Neural progenitor cell (in vitro differentiated cells): Measurements from ENCODE around the gene TTR. TPM values are rescaled to one million over a fixed set of nuclear protein-coding genes. Genes with fewer than 3 reads are reported as not detected.

Source experiments
- DNase-seq: peaks from one replicate; pipeline ENCODE4 v3.0.0-alpha.2; 2016; ENCODE audit warnings: low spot score
- H2AFZ ChIP-seq: fragments of 200-600 bp; sonication (generic); replicated peaks from 2 replicates; pipeline ENCODE4 v1.6.1; 2016; ENCODE audit warnings: antibody characterized with exemption
- H3F3A ChIP-seq: fragments of 200-600 bp; sonication (generic); 2 replicates; pipeline ENCODE4 v1.6.1; 2016; ENCODE audit warnings: antibody characterized with exemption, low read depth
- H3K27ac ChIP-seq: fragments of 200-600 bp; sonication (generic); 2 replicates; pipeline ENCODE4 v1.5.1; 2016; ENCODE audit warnings: mild to moderate bottlenecking
- H3K27me3 ChIP-seq: fragments of 200-600 bp; sonication (generic); 2 replicates; pipeline ENCODE4 v1.6.1; 2016; ENCODE audit warnings: mild to moderate bottlenecking, moderate library complexity
- H3K36me3 ChIP-seq: fragments of 200-600 bp; sonication (generic); 2 replicates; pipeline ENCODE4 v1.5.1; 2016
- H3K4me1 ChIP-seq: fragments of 200-600 bp; sonication (generic); 2 replicates; pipeline ENCODE4 v1.6.1; 2016; ENCODE audit warnings: mixed run types
- H3K4me2 ChIP-seq: fragments of 200-600 bp; sonication (generic); 2 replicates; pipeline ENCODE4 v1.6.1; 2016
- H3K4me3 ChIP-seq: fragments of 200-600 bp; sonication (generic); 2 replicates; pipeline ENCODE4 v1.5.1; 2016
- H3K79me2 ChIP-seq: fragments of 200-600 bp; sonication (generic); 2 replicates; pipeline ENCODE4 v1.6.1; 2016; ENCODE audit warnings: low read depth
- H3K9ac ChIP-seq: fragments of 200-600 bp; sonication (generic); 2 replicates; pipeline ENCODE4 v1.6.1; 2016
- H3K9me3 ChIP-seq: fragments of 200-600 bp; sonication (generic); 2 replicates; pipeline ENCODE4 v1.5.1; 2016; ENCODE audit warnings: low read depth
- H4K20me1 ChIP-seq: fragments of 200-600 bp; sonication (generic); 2 replicates; pipeline ENCODE4 v1.6.1; 2016; ENCODE audit warnings: low read depth
- H3K27ac Mint-ChIP-seq: 3 replicates; pipeline ENCODE4 v1.8.0; 2021; ENCODE audit warnings: mixed read lengths
- H3K27me3 Mint-ChIP-seq: 2 replicates; pipeline ENCODE4 v1.8.0; 2022; ENCODE audit warnings: low read depth, mild to moderate bottlenecking, inconsistent platforms, moderate library complexity, mixed read lengths; ENCODE audit not compliant: insufficient read depth
- H3K36me3 Mint-ChIP-seq: 3 replicates; pipeline ENCODE4 v1.8.0; 2021; ENCODE audit warnings: mixed read lengths
- H3K4me1 Mint-ChIP-seq: 3 replicates; pipeline ENCODE4 v1.8.0; 2021; ENCODE audit warnings: mixed read lengths
- H3K4me3 Mint-ChIP-seq: 3 replicates; pipeline ENCODE4 v1.8.0; 2021; ENCODE audit warnings: mild to moderate bottlenecking, moderate library complexity, mixed read lengths
- H3K9me3 Mint-ChIP-seq: 3 replicates; pipeline ENCODE4 v1.8.0; 2020; ENCODE audit warnings: mixed read lengths
- EZH2 ChIP-seq: fragments of 200-600 bp; sonication (generic); IDR thresholded peaks from 2 replicates; pipeline ENCODE4 v1.6.1; 2017; ENCODE audit warnings: antibody characterized with exemption, mild to moderate bottlenecking, moderate library complexity
- EZH2phosphoT487 ChIP-seq: fragments of 200-600 bp; sonication (generic); IDR thresholded peaks from 2 replicates; pipeline ENCODE4 v1.6.1; 2017; ENCODE audit warnings: antibody characterized with exemption
- total RNA-seq: library from RNA; depleted of rRNA; stranded (reverse); fragments of >200 nt; gene quantifications from 2 replicates; pipeline ENCODE4 v1.2.3, GENCODE V29; 2015; ENCODE audit warnings: low replicate concordance
- TF ChIP-seq, protein P1 (sequence below): fragments of 200-600 bp; sonication (generic); IDR thresholded peaks from 2 replicates; pipeline ENCODE4 v1.5.1; 2017; ENCODE audit warnings: antibody characterized with exemption, mild to moderate bottlenecking

TTR gene
- total RNA-seq, 1 donor from 2014 or later: 1.8 TPM

- no peak overlapping the region for H2AFZ ChIP-seq
- H3K27me3 ChIP-seq: no peaks in the 10 kb centered on the region
- H3K4me3 ChIP-seq: no peak overlapping the region
- Mint-ChIP-seq H3K4me1 (peaks cover 7% of the 10 kb centered on the region), H3K36me3 (no peaks in the 10 kb centered on the region), H3K27me3 (peaks cover 3% of the 10 kb centered on the region), H3K4me3 (no peak overlapping the region), H3K27ac (no peak overlapping the region), H3K9me3 (no peaks in the 10 kb centered on the region)
- H3F3A ChIP-seq: peaks cover 5% of the 10 kb centered on the region
- H3K36me3 ChIP-seq: no peaks in the 10 kb centered on the region
- TF ChIP-seq EZH2phosphoT487: no peak
- TF ChIP-seq, protein P1, sequence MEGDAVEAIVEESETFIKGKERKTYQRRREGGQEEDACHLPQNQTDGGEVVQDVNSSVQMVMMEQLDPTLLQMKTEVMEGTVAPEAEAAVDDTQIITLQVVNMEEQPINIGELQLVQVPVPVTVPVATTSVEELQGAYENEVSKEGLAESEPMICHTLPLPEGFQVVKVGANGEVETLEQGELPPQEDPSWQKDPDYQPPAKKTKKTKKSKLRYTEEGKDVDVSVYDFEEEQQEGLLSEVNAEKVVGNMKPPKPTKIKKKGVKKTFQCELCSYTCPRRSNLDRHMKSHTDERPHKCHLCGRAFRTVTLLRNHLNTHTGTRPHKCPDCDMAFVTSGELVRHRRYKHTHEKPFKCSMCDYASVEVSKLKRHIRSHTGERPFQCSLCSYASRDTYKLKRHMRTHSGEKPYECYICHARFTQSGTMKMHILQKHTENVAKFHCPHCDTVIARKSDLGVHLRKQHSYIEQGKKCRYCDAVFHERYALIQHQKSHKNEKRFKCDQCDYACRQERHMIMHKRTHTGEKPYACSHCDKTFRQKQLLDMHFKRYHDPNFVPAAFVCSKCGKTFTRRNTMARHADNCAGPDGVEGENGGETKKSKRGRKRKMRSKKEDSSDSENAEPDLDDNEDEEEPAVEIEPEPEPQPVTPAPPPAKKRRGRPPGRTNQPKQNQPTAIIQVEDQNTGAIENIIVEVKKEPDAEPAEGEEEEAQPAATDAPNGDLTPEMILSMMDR: no peak
- TF ChIP-seq EZH2: no peak
- H3K4me1 ChIP-seq: peaks cover 9% of the 10 kb centered on the region
- no peaks in the 10 kb centered on the region for H3K79me2 ChIP-seq
- H3K4me2 ChIP-seq: no peak overlapping the region
- DNase-seq: no peak
- H3K27ac ChIP-seq: no peak overlapping the region
- no peaks in the 10 kb centered on the region for H3K9me3 ChIP-seq
- no peak overlapping the region for H3K9ac ChIP-seq
- no peaks in the 10 kb centered on the region for H4K20me1 ChIP-seq
Measured at GRCh38 chr18:31607384-31607783, 15.7 kb downstream of the TTR start.

GRCh38 chr18:31609886-31610285, 18.2 kb downstream of the TTR start:
- Mint-ChIP-seq H3K36me3 (no peaks in the 10 kb centered on the region), H3K4me1 (peaks cover 7% of the 10 kb centered on the region), H3K9me3 (no peaks in the 10 kb centered on the region), H3K4me3 (no peak overlapping the region), H3K27me3 (peaks cover 3% of the 10 kb centered on the region), H3K27ac (no peak overlapping the region)
- Histone ChIP-seq H3K79me2 (no peaks in the 10 kb centered on the region), H3F3A (peaks cover 5% of the 10 kb centered on the region), H3K4me3 (no peak overlapping the region), H3K4me2 (no peak overlapping the region), H2AFZ (no peak overlapping the region), H3K36me3 (no peaks in the 10 kb centered on the region), H3K4me1 (peaks cover 9% of the 10 kb centered on the region), H3K9me3 (no peaks in the 10 kb centered on the region), H3K27ac (no peak overlapping the region), H4K20me1 (no peaks in the 10 kb centered on the region), H3K9ac (no peak overlapping the region), H3K27me3 (no peaks in the 10 kb centered on the region)
- no peak for TF ChIP-seq EZH2
- TF ChIP-seq, protein P1: no peak
- no peak for TF ChIP-seq EZH2phosphoT487
- no peak for DNase-seq

GRCh38 chr18:31610286-31611205, 18.9 kb downstream of the TTR start:
- no peaks in the 10 kb centered on the region for H3K9me3 ChIP-seq
- H3F3A ChIP-seq: peaks cover 5% of the 10 kb centered on the region
- no peak overlapping the region for H3K4me2 ChIP-seq
- peaks cover 3% of the 10 kb centered on the region for H3K27me3 Mint-ChIP-seq
- H2AFZ ChIP-seq: peak overlapping the region; percentile 55
- no peaks in the 10 kb centered on the region for H3K36me3 ChIP-seq
- H4K20me1 ChIP-seq: no peaks in the 10 kb centered on the region
- H3K4me3 Mint-ChIP-seq: no peak overlapping the region
- H3K36me3 Mint-ChIP-seq: no peaks in the 10 kb centered on the region
- H3K9me3 Mint-ChIP-seq: no peaks in the 10 kb centered on the region
- H3K4me3 ChIP-seq: no peak overlapping the region
- peak; percentile 76 for DNase-seq
- no peak for TF ChIP-seq EZH2
- TF ChIP-seq, protein P1: peak; percentile 53
- H3K27me3 ChIP-seq: no peaks in the 10 kb centered on the region
- H3K4me1 ChIP-seq: peaks cover 9% of the 10 kb centered on the region
- no peaks in the 10 kb centered on the region for H3K79me2 ChIP-seq
- peaks cover 7% of the 10 kb centered on the region for H3K4me1 Mint-ChIP-seq
- no peak overlapping the region for H3K9ac ChIP-seq
- no peak overlapping the region for H3K27ac Mint-ChIP-seq
- H3K27ac ChIP-seq: no peak overlapping the region
